ENCODE measurements around the gene MVB12A. TPM values are rescaled to one million over a fixed set of nuclear protein-coding genes. Genes with fewer than 3 reads are reported as not detected.
A peak's percentile ranks its signal among the peaks of the same experiment; 100 is the strongest.

MVB12A gene
- total and polyA plus RNA-seq, 9 of the 15 experiments (the other 6 are each of a cell fraction or from before 2014, with no cell fraction given), result 1.2 to 46.2 (median 22.4) TPM

- TF ChIP-seq REST (IDR thresholded peaks at IDR 0.05; ENCODE audit: borderline replicate concordance) (peak; percentile 71), REST (CRISPR knock-in tag; IDR thresholded peaks at IDR 0.05; ENCODE audit: low read depth) (no peak)
Measured at GRCh38 chr19:17424743-17425365, 5.0 kb downstream of the MVB12A start (continued).
